ENCODE measurements around the gene KRTAP2-4.

GRCh38 chr17:41098481-41098880 is 32.8 kb upstream of the KRTAP2-4 start:
- TF ChIP-seq EZH2phosphoT487 (IDR thresholded peaks at IDR 0.05; ENCODE audit: insufficient read depth, low read depth) = no peak
- no peak for TF ChIP-seq EZH2 (IDR thresholded peaks at IDR 0.05; ENCODE audit: insufficient read depth, poor library complexity, severe bottlenecking)
